Stimulated activated CD4-positive, alpha-beta T cell treated with anti-CD3 and anti-CD28 coated beads, Interleukin-2, amount 100 ng/mL, for 4 hours (primary cell): ENCODE measurements around the gene DUSP16.
"Not testable (repeated sequence)": the region's sequence is repeated elsewhere in the genome, so short reads cannot be mapped to it uniquely, and the experiment has no call there.

Experiments used
- DNase-seq: peaks from one replicate; pipeline ENCODE4 v3.0.0-alpha.2; 2020; ENCODE audit warnings: low read depth

DUSP16 gene

GRCh38 chr12:12546314-12546772, 16.3 kb downstream of the DUSP16 start:
- DNase-seq, result no peak

- no peak for DNase-seq
Measured at GRCh38 chr12:12543959-12544358, 18.7 kb downstream of the DUSP16 start.

- DNase-seq, result no peak
Measured at GRCh38 chr12:12542964-12543363, 19.7 kb downstream of the DUSP16 start.

GRCh38 chr12:12542286-12542685, 20.4 kb downstream of the DUSP16 start:
- DNase-seq, result no peak

GRCh38 chr12:12541782-12542181, 20.9 kb downstream of the DUSP16 start:
- no peak for DNase-seq

- no peak for DNase-seq
Measured at GRCh38 chr12:12540261-12541013, 22.2 kb downstream of the DUSP16 start.

GRCh38 chr12:12539028-12539810, 23.4 kb downstream of the DUSP16 start:
- no peak for DNase-seq

- DNase-seq, result no peak
Measured at GRCh38 chr12:12538535-12538934, 24.1 kb downstream of the DUSP16 start.

- DNase-seq, result no peak
Measured at GRCh38 chr12:12537421-12537820, 25.2 kb downstream of the DUSP16 start.

- DNase-seq, result no peak
Measured at GRCh38 chr12:12534975-12535374, 27.7 kb downstream of the DUSP16 start.

GRCh38 chr12:12534166-12534866, 28.3 kb downstream of the DUSP16 start:
- DNase-seq, result no peak

GRCh38 chr12:12533238-12533829, 29.3 kb downstream of the DUSP16 start:
- no peak for DNase-seq

GRCh38 chr12:12531194-12531593, 31.5 kb downstream of the DUSP16 start:
- no peak for DNase-seq

- no peak for DNase-seq
Measured at GRCh38 chr12:12529783-12530421, 32.8 kb downstream of the DUSP16 start.

GRCh38 chr12:12528361-12529270, 34.0 kb downstream of the DUSP16 start:
- peak; percentile 13 for DNase-seq

GRCh38 chr12:12527820-12528296, 34.8 kb downstream of the DUSP16 start:
- DNase-seq, result no peak

- no peak for DNase-seq
Measured at GRCh38 chr12:12524128-12524527, 38.5 kb downstream of the DUSP16 start.

- DNase-seq, result no peak
Measured at GRCh38 chr12:12523229-12523628, 39.4 kb downstream of the DUSP16 start.

- DNase-seq, result not testable (repeated sequence)
Measured at GRCh38 chr12:12522657-12523056, 40.0 kb downstream of the DUSP16 start.

GRCh38 chr12:12521888-12522287, 40.8 kb downstream of the DUSP16 start:
- no peak for DNase-seq
